Non-pigmented ciliary epithelial cell (primary cell): ENCODE data around the gene PLA2G4B.

Experiments
- DNase-seq: peaks from one replicate; pipeline ENCODE4 v3.0.0-alpha.2; 2010; ENCODE audit warnings: low read depth

PLA2G4B gene

GRCh38 chr15:41838400-41838897 is at the start of gene PLA2G4B:
TSS of gene PLA2G4B (plus strand) at chr15:41838847. CDS start at chr15:41838914, 67 bp downstream.
- no peak for DNase-seq

GRCh38 chr15:41789236-41789635 is 49.4 kb upstream of the PLA2G4B start:
- no peak for DNase-seq

GRCh38 chr15:41789662-41790061 is 49.0 kb upstream of the PLA2G4B start:
- DNase-seq: no peak

GRCh38 chr15:41790169-41790568 is 48.5 kb upstream of the PLA2G4B start:
- no peak for DNase-seq

- DNase-seq: peak; percentile 54
Measured at GRCh38 chr15:41790756-41791546, 47.7 kb upstream of the PLA2G4B start.

- no peak for DNase-seq
Measured at GRCh38 chr15:41791547-41791937, 47.1 kb upstream of the PLA2G4B start.

GRCh38 chr15:41792000-41792637 is 46.5 kb upstream of the PLA2G4B start:
- no peak for DNase-seq

GRCh38 chr15:41794081-41794480 is 44.6 kb upstream of the PLA2G4B start:
- no peak for DNase-seq

GRCh38 chr15:41795996-41796856 is 42.4 kb upstream of the PLA2G4B start:
- no peak for DNase-seq

- no peak for DNase-seq
Measured at GRCh38 chr15:41797201-41797944, 41.3 kb upstream of the PLA2G4B start.

GRCh38 chr15:41798607-41799487 is 39.8 kb upstream of the PLA2G4B start:
- no peak for DNase-seq

- no peak for DNase-seq
Measured at GRCh38 chr15:41799488-41799805, 39.2 kb upstream of the PLA2G4B start.

GRCh38 chr15:41801185-41801584 is 37.5 kb upstream of the PLA2G4B start:
- no peak for DNase-seq

- DNase-seq: no peak
Measured at GRCh38 chr15:41801850-41802455, 36.7 kb upstream of the PLA2G4B start.

GRCh38 chr15:41804361-41804760 is 34.3 kb upstream of the PLA2G4B start:
- no peak for DNase-seq

GRCh38 chr15:41804916-41805666 is 33.6 kb upstream of the PLA2G4B start:
- no peak for DNase-seq

GRCh38 chr15:41805711-41806110 is 32.9 kb upstream of the PLA2G4B start:
- DNase-seq: no peak

- no peak for DNase-seq
Measured at GRCh38 chr15:41806291-41807181, 32.1 kb upstream of the PLA2G4B start.

- DNase-seq: no peak
Measured at GRCh38 chr15:41809121-41809520, 29.5 kb upstream of the PLA2G4B start.
